Colonic mucosa (tissue), 4 donors: ENCODE measurements around the gene TRIM26. TPM values are rescaled to one million over a fixed set of nuclear protein-coding genes. Genes with fewer than 3 reads are reported as not detected.
"Not testable (repeated sequence)": the region's sequence is repeated elsewhere in the genome, so short reads cannot be mapped to it uniquely, and the experiment has no call there.

ENCODE experiments used
- DNase-seq: peaks from one replicate; pipeline ENCODE4 v3.0.0-alpha.2; 2020
- H3K27ac ChIP-seq: fragments of 200-600 bp; one replicate; pipeline ENCODE4 v1.8.0; 2021
- H3K27me3 ChIP-seq: fragments of 200-600 bp; one replicate; pipeline ENCODE4 v1.8.0; 2021
- H3K36me3 ChIP-seq: fragments of 200-600 bp; one replicate; pipeline ENCODE4 v1.8.0; 2021
- H3K4me1 ChIP-seq: fragments of 200-600 bp; one replicate; pipeline ENCODE4 v1.8.0; 2021; ENCODE audit warnings: mild to moderate bottlenecking
- H3K4me3 ChIP-seq: fragments of 200-600 bp; one replicate; pipeline ENCODE4 v1.8.0; 2021
- H3K9ac ChIP-seq, 2 donors: one replicate each; pipeline ENCODE4 v1.7.0; 2013; ENCODE audit warnings: control low read depth in 2 of 2, low read depth in 2 of 2, low read length in 2 of 2
- H3K9me3 ChIP-seq: fragments of 200-600 bp; one replicate; pipeline ENCODE4 v1.8.0; 2021
- intact Hi-C: fragments of 100-400 bp; cut with DNase I; formaldehyde crosslinking; loops from one replicate; pipeline ENCODE4 v1.14.1; 2022
- total RNA-seq, 2 donors: library from RNA; stranded (reverse); fragmentation: NEBNext Ultra II Directional in 1 of 2; extraction: Animal tissue kit (Norgen Biotek cat#: 25700) in 1 of 2; gene quantifications; one replicate each; pipeline ENCODE4 v1.2.1, GENCODE V29; 2021
- TF ChIP-seq, protein P1 (sequence below): fragments of 200-600 bp; IDR thresholded peaks from one replicate; pipeline ENCODE4 v1.8.0; 2022; ENCODE audit warnings: antibody characterized with exemption, mild to moderate bottlenecking
- donor health status: healthy.
- donor health status: DM: no; HTN: no; CAD: no.
- donor health status: DM: no; HTN: no; CAD: no.

Gene TRIM26
- total RNA-seq, 2 donors from 2014 or later, result 48.2 to 53.5 TPM

DNA sequence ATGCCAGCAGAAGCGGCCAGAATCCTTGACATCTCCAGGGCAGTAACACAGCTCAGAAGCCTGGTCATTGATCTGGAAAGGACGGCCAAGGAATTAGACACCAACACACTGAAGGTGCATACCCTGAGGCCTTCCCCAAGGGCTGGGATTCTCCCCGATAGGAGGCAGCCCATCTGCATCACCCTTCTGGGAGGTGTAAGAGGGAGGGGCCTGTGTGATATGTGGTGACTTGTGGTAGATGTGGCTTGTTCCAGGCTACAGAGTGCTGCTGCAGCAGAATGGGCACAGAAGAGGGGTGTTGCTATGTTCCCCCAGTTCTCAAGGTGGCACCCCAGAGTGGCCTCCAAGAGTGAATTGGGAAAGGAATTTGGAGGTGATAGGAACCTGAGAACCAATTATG, 66.1 kb downstream of the TRIM26 start:
- Histone ChIP-seq H3K9ac (no peak overlapping the region), H3K27ac (no peak overlapping the region), H3K27me3 (no peaks in the 10 kb centered on the region), H3K9me3 (no peaks in the 10 kb centered on the region), H3K36me3 (no peaks in the 10 kb centered on the region), H3K4me1 (no peaks in the 10 kb centered on the region), H3K4me3 (no peak overlapping the region)
- intact Hi-C loops, result no loop called here
- TF ChIP-seq, protein P1, sequence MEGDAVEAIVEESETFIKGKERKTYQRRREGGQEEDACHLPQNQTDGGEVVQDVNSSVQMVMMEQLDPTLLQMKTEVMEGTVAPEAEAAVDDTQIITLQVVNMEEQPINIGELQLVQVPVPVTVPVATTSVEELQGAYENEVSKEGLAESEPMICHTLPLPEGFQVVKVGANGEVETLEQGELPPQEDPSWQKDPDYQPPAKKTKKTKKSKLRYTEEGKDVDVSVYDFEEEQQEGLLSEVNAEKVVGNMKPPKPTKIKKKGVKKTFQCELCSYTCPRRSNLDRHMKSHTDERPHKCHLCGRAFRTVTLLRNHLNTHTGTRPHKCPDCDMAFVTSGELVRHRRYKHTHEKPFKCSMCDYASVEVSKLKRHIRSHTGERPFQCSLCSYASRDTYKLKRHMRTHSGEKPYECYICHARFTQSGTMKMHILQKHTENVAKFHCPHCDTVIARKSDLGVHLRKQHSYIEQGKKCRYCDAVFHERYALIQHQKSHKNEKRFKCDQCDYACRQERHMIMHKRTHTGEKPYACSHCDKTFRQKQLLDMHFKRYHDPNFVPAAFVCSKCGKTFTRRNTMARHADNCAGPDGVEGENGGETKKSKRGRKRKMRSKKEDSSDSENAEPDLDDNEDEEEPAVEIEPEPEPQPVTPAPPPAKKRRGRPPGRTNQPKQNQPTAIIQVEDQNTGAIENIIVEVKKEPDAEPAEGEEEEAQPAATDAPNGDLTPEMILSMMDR, result no peak
- DNase-seq, result no peak

DNA sequence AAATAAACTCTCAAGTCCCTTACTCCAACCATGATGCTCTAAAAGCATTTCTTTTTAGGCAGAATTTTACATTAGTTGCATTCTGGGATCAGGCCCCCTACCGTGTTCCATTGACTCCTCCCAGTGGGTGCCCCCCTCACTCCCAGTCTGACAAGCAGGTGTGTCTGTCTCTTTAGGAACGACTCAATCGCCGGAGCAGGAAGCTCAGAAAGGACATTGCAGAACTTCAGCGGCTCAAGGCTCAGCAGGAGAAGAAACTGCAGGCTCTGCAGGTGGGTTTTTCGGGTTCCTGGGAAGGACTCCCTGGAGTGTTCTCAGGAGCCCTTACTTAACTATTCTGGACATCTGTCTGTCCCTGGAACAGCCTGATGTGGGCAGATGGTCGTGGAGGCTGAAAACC, 67.4 kb downstream of the TRIM26 start:
- no peaks in the 10 kb centered on the region for H3K27me3 ChIP-seq
- intact Hi-C loops, result no loop called here
- H3K27ac ChIP-seq, result no peak overlapping the region
- no peak for DNase-seq
- H3K9me3 ChIP-seq, result no peaks in the 10 kb centered on the region
- no peak overlapping the region for H3K4me3 ChIP-seq
- no peak overlapping the region for H3K9ac ChIP-seq
- H3K36me3 ChIP-seq, result no peaks in the 10 kb centered on the region
- no peaks in the 10 kb centered on the region for H3K4me1 ChIP-seq
- TF ChIP-seq, protein P1, result no peak

DNA sequence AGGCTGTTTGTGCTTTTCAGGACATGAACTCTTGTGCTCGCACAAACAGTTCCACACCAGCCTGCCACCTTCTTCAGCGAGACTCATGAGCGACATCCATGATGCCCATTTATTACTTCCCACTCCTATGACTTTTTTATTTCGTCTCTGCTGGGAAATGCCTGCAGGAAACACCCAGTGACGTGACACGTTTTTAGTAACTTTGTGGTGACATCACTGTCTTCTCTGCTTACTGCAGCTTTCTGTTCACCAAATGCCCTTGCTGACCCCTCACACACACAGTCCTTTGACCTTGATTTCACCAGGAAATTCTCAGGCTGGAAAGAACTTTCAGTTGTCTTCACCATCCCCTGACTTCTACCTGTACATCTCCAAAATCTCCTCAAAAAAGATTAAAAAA, 68.4 kb downstream of the TRIM26 start:
- H3K4me1 ChIP-seq, result no peaks in the 10 kb centered on the region
- DNase-seq, result no peak
- no peaks in the 10 kb centered on the region for H3K27me3 ChIP-seq
- H3K9ac ChIP-seq, result no peak overlapping the region
- no peak overlapping the region for H3K27ac ChIP-seq
- no peaks in the 10 kb centered on the region for H3K36me3 ChIP-seq
- TF ChIP-seq, protein P1, result no peak
- intact Hi-C loops, result no loop called here
- no peaks in the 10 kb centered on the region for H3K9me3 ChIP-seq
- no peak overlapping the region for H3K4me3 ChIP-seq

DNA sequence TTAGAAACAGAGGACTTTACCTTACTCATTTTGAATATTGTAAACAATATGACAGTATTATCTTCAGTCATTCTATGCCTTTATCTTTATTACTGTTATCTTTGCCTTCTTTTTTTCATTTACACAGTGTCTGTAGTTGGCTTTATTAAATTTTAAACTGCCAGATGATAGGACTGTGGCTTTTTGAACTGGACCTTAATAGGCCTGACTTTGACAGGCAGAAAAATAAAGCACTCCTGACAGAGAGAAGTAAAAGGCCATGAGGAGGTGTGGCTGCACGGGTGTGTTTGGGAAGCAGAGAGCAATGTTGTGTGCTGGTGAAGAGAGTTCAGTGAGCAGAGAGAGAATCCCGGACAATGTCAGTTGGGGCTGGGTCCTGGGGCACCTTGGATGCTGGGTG, 69.4 kb downstream of the TRIM26 start:
- TF ChIP-seq, protein P1, result no peak
- Histone ChIP-seq H3K9me3 (no peaks in the 10 kb centered on the region), H3K9ac (no peak overlapping the region), H3K27ac (peak overlapping the region; percentile 49), H3K36me3 (no peaks in the 10 kb centered on the region), H3K27me3 (no peaks in the 10 kb centered on the region), H3K4me1 (no peaks in the 10 kb centered on the region), H3K4me3 (no peak overlapping the region)
- intact Hi-C loops, result no loop called here
- DNase-seq, result peak; percentile 50

DNA sequence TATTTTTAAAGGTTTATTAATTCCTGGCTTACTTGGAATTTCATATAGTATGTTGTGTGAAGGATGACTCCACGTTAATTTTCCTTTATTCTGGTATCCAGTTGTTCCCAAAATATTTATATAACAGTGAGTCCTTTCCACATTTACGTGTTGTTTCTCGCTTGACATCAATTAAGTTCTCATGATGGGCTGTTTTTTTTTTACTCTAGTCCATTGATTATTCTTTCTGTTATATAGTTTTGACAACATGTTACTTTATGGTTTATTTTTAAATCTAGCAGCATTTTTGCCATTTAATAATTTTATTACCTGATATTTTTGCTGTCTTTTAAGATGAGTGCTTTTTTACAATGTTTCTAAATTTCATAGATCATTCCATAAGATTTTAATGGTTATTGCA, 70.5 kb downstream of the TRIM26 start:
- Histone ChIP-seq H3K27ac (no peak overlapping the region), H3K9ac (no peak overlapping the region), H3K4me3 (no peak overlapping the region), H3K36me3 (no peaks in the 10 kb centered on the region), H3K9me3 (no peaks in the 10 kb centered on the region), H3K4me1 (no peaks in the 10 kb centered on the region), H3K27me3 (no peaks in the 10 kb centered on the region)
- TF ChIP-seq, protein P1, result no peak
- intact Hi-C loops, result no loop called here
- DNase-seq, result no peak

DNA sequence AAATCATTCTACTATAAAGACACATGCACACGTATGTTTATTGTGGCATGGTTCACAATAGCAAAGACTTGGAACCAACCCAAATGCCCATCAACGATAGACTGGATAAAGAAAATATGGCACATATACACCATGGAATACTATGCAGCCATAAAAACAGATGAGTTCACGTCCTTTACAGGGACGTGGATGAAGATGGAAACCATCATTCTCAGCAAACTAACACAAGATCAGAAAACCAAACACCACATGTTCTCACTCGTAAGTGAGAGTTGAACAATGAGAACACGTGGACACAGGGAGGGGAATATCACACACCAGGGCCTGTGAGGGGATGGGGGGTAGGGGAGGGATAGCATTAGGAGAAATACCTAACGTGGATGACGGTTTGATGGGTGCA, 73.0 kb downstream of the TRIM26 start:
- intact Hi-C loops, H3K27me3 ChIP-seq: not testable (repeated sequence)

More for the DNA sequence above, 73.0 kb downstream of the TRIM26 start:
- H3K27ac ChIP-seq, H3K4me3 ChIP-seq, H3K36me3 ChIP-seq, DNase-seq, H3K9ac ChIP-seq, H3K4me1 ChIP-seq, H3K9me3 ChIP-seq: not testable (repeated sequence)
